CD4-positive, alpha-beta memory T cell (primary cell): Measurements from ENCODE around the gene COX6B1. TPM values are rescaled to one million over a fixed set of nuclear protein-coding genes. Genes with fewer than 3 reads are reported as not detected.
A peak's percentile ranks its signal among the peaks of the same experiment; 100 is the strongest.
"Not testable (repeated sequence)": the region's sequence is repeated elsewhere in the genome, so short reads cannot be mapped to it uniquely, and the experiment has no call there.

Experiments used
- CTCF ChIA-PET: fragments of 350-600 bp; sonication (Branson Sonifier 250); formaldehyde crosslinking; loops from one replicate; lab custom pipeline; 2021; ENCODE audit warnings: inconsistent platforms; ENCODE audit not compliant: partially characterized antibody; lab: Charles Lee
- POLR2A ChIA-PET: fragments of 350-600 bp; sonication (Branson Sonifier 250); formaldehyde crosslinking; loops from one replicate; lab custom pipeline; 2021; ENCODE audit not compliant: partially characterized antibody; lab: Charles Lee
- DNase-seq, 5 donors: peaks; one replicate each; pipeline versions ENCODE4 v3.0.0 to v3.0.0-alpha.2; 2020 to 2022; ENCODE audit warnings: mixed read lengths in 1 of 5
- H3K27ac ChIP-seq: one replicate; pipeline ENCODE4 v1.7.0; 2013; ENCODE audit warnings: low read depth, low read length
- H3K27me3 ChIP-seq: 2 replicates; pipeline ENCODE4 v1.7.0; 2013; ENCODE audit warnings: mild to moderate bottlenecking, low read length, moderate library complexity; ENCODE audit not compliant: insufficient read depth
- H3K36me3 ChIP-seq: 2 replicates; pipeline ENCODE4 v1.7.0; 2013; ENCODE audit warnings: mild to moderate bottlenecking, low read length, moderate library complexity; ENCODE audit not compliant: insufficient read depth
- H3K4me1 ChIP-seq: 2 replicates; pipeline ENCODE4 v1.7.0; 2013; ENCODE audit warnings: mild to moderate bottlenecking, low read length, moderate library complexity; ENCODE audit not compliant: insufficient read depth
- H3K4me3 ChIP-seq, 2 donors: one replicate each; pipeline ENCODE4 v1.7.0; 2013; ENCODE audit warnings: low read length in 2 of 2, mild to moderate bottlenecking in 1 of 2
- H3K9me3 ChIP-seq, 2 donors: one replicate each; pipeline ENCODE4 v1.7.0; 2013; ENCODE audit warnings: low read length in 2 of 2, control low read depth in 1 of 2; ENCODE audit not compliant: control insufficient read depth in 1 of 2
- H3K27ac Mint-ChIP-seq, 7 donors: one replicate each; pipeline ENCODE4 v1.8.0; 2020 to 2021; ENCODE audit warnings: mixed read lengths in 7 of 7, mild to moderate bottlenecking in 6 of 7, inconsistent platforms in 3 of 7, moderate library complexity in 3 of 7
- H3K27me3 Mint-ChIP-seq, 2 donors: one replicate each; pipeline ENCODE4 v1.8.0; 2020 to 2021; ENCODE audit warnings: mixed read lengths in 2 of 2
- H3K36me3 Mint-ChIP-seq, 2 donors: one replicate each; pipeline ENCODE4 v1.8.0; 2020 to 2021; ENCODE audit warnings: mixed read lengths in 2 of 2, inconsistent platforms in 1 of 2, mild to moderate bottlenecking in 1 of 2
- H3K4me1 Mint-ChIP-seq, 4 donors: one replicate each; pipeline ENCODE4 v1.8.0; 2020 to 2021; ENCODE audit warnings: mixed read lengths in 4 of 4, mild to moderate bottlenecking in 1 of 4
- H3K4me3 Mint-ChIP-seq, 8 donors: one replicate each; pipeline ENCODE4 v1.8.0; 2020 to 2021; ENCODE audit warnings: mixed read lengths in 8 of 8, mild to moderate bottlenecking in 7 of 8, moderate library complexity in 6 of 8, inconsistent platforms in 3 of 8
- H3K9me3 Mint-ChIP-seq, 8 donors: one replicate each; pipeline ENCODE4 v1.8.0; 2020 to 2021; ENCODE audit warnings: mixed read lengths in 8 of 8, mild to moderate bottlenecking in 5 of 8, inconsistent platforms in 3 of 8, moderate library complexity in 1 of 8
- intact Hi-C: fragments of 100-400 bp; cut with micrococcal nuclease; formaldehyde crosslinking; loops from one replicate; pipeline ENCODE4 v1.15.1; 2023
- polyA plus RNA-seq, 2 donors: library from polyadenylated mRNA; unstranded; fragments of 300-500 nt; fragmentation: Illumina TruSeq; gene quantifications; one replicate each; pipeline ENCODE4 v1.2.3, GENCODE V29; 2021
- total RNA-seq, 2 experiments: library from RNA; stranded (reverse); gene quantifications; one replicate each; pipeline ENCODE4 v1.2.3, GENCODE V29; 2021

Gene COX6B1
- total and polyA plus RNA-seq, 4 experiments from 2014 or later: 212 to 810 (median 498) TPM

GRCh38 chr19:35691106-35691505, 43.0 kb downstream of the COX6B1 start:
- H3K36me3 ChIP-seq, H3K9me3 Mint-ChIP-seq, DNase-seq, POLR2A ChIA-PET, H3K4me1 ChIP-seq, H3K9me3 ChIP-seq, H3K4me1 Mint-ChIP-seq, H3K27ac ChIP-seq, H3K27me3 ChIP-seq, intact Hi-C loops, H3K4me3 Mint-ChIP-seq, H3K4me3 ChIP-seq, H3K36me3 Mint-ChIP-seq, CTCF ChIA-PET, H3K27ac Mint-ChIP-seq, H3K27me3 Mint-ChIP-seq: not testable (repeated sequence)

DNA sequence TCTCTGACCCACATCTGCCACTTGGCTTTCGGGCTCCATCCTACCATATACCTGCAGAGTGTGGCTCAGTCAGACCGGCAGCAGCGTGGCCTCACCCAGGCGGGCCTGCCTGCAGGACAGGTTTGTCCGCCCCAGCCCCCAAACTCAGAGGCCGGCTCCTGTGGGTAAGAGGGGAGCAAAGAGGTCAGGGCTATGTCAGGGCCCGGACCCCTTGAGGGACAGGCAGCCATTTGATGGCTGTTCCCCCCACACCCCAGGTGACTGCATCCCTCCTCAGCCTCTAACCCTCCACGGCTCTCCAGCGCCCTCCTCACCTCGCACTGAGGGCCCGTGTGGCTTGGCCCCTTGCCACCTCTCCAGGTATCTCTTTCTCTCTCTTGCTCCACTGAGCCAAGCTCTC, 43.9 kb downstream of the COX6B1 start:
- Mint-ChIP-seq H3K27ac (no peak overlapping the region), H3K27me3 (no peaks in the 10 kb centered on the region), H3K4me3 (no peak overlapping the region), H3K9me3 (no peaks in the 10 kb centered on the region), H3K36me3 (no peaks in the 10 kb centered on the region), H3K4me1 (peaks cover 0 to 5% (median 2%) of the 10 kb centered on the region in 4 donors)
- no peaks in the 10 kb centered on the region for H3K9me3 ChIP-seq
- no peaks in the 10 kb centered on the region for H3K4me1 ChIP-seq
- no peak overlapping the region for H3K4me3 ChIP-seq
- ChIA-PET CTCF (interaction anchor here (0.6 to 4.1 kb wide), 19 partner anchors 10 to 239 kb away, joined by 3 to 54 read pairs (median 5); partner anchors contain the start of genes COX6B1, LIN37 and ZBTB32), POLR2A (no interaction called here)
- no peaks in the 10 kb centered on the region for H3K27me3 ChIP-seq
- no peak overlapping the region for H3K27ac ChIP-seq
- DNase-seq: no peak
- H3K36me3 ChIP-seq: no peaks in the 10 kb centered on the region
- intact Hi-C loops: no loop called here

DNA sequence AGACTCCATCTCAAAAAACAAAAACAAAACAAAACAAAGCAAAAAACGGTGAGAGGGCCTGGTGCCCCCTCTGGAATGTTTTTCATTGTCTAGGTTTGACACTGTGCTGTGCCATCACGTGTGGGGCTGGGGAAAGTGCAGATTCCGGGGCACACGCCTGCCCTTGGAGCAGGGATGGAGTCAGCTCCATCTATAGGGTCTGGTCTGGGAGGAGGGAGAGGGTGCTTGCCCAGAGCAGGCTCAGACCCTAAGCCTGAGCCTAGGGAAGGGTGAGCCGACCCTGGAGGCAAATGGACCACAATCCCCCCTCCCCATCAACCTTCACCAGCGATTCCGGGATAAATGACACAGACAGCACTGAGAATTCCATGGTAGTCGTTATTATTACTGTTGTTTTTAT, 45.3 kb downstream of the COX6B1 start:
- intact Hi-C loops: loop anchor here (1.0 kb wide), 6 partner anchors 9 to 238 kb away; partner anchors contain the start of gene ARHGAP33

GRCh38 chr19:35693835-35694599, 45.9 kb downstream of the COX6B1 start:
- intact Hi-C loops: loop anchor here (1.0 to 2.0 kb wide), 8 partner anchors 8 to 237 kb away; partner anchors contain the start of genes ARHGAP33 and LIN37
- Mint-ChIP-seq H3K9me3 (no peaks in the 10 kb centered on the region), H3K27ac (peak overlapping the region in 6 of 7 donors; percentile 4 to 75 (median 28)), H3K27me3 (no peaks in the 10 kb centered on the region), H3K4me1 (peaks cover 0 to 5% (median 2%) of the 10 kb centered on the region in 4 donors), H3K36me3 (no peaks in the 10 kb centered on the region), H3K4me3 (no peak overlapping the region)
- H3K27me3 ChIP-seq: no peaks in the 10 kb centered on the region
- no peaks in the 10 kb centered on the region for H3K9me3 ChIP-seq
- ChIA-PET CTCF (interaction anchor here (0.6 to 4.1 kb wide), 25 partner anchors 9 to 231 kb away, joined by 3 to 54 read pairs (median 4); partner anchors contain the start of genes APLP1, COX6B1 and LIN37), POLR2A (interaction anchor here (0.9 to 1.0 kb wide), 2 partner anchors 97 to 265 kb away, joined by 3 read pairs; no protein-coding TSS in a partner anchor)
- H3K4me1 ChIP-seq: no peaks in the 10 kb centered on the region
- H3K27ac ChIP-seq: no peak overlapping the region
- peak; percentile 87 to 89 (median 88) for DNase-seq
- H3K36me3 ChIP-seq: no peaks in the 10 kb centered on the region
- no peak overlapping the region for H3K4me3 ChIP-seq

More for the DNA sequence above, 45.3 kb downstream of the COX6B1 start:
- H3K36me3 Mint-ChIP-seq: no peaks in the 10 kb centered on the region
- Histone ChIP-seq H3K27ac (no peak overlapping the region), H3K4me1 (no peaks in the 10 kb centered on the region), H3K36me3 (no peaks in the 10 kb centered on the region), H3K27me3 (no peaks in the 10 kb centered on the region), H3K9me3 (no peaks in the 10 kb centered on the region), H3K4me3 (no peak overlapping the region)
- no peak for DNase-seq
- H3K4me3 Mint-ChIP-seq: peak overlapping the region in 1 of 8 donors; percentile 57
- H3K4me1 Mint-ChIP-seq: peaks cover 0 to 5% (median 2%) of the 10 kb centered on the region in 4 donors
- H3K9me3 Mint-ChIP-seq: no peaks in the 10 kb centered on the region
- ChIA-PET CTCF (interaction anchor here (0.7 to 4.1 kb wide), 17 partner anchors 9 to 238 kb away, joined by 3 to 54 read pairs (median 5); partner anchors contain the start of genes COX6B1, LIN37 and ZBTB32), POLR2A (interaction anchor here (0.9 kb wide), 1 partner anchor 51 kb away, joined by 3 read pairs; no protein-coding TSS in a partner anchor)
- H3K27me3 Mint-ChIP-seq: no peaks in the 10 kb centered on the region
- peak overlapping the region in 1 of 7 donors; percentile 16 for H3K27ac Mint-ChIP-seq

GRCh38 chr19:35695895-35696422, 47.8 kb downstream of the COX6B1 start:
- H3K9me3 ChIP-seq: no peaks in the 10 kb centered on the region
- H3K4me1 ChIP-seq: no peaks in the 10 kb centered on the region
- ChIA-PET POLR2A (interaction anchor here (0.9 kb wide), 1 partner anchor 47 kb away, joined by 3 read pairs; the partner anchor contains the start of gene IGFLR1), CTCF (interaction anchor here (1.0 to 4.1 kb wide), 9 partner anchors 9 to 124 kb away, joined by 3 to 54 read pairs (median 10); partner anchors contain the start of gene COX6B1)
- no peaks in the 10 kb centered on the region for H3K36me3 ChIP-seq
- peaks cover 0 to 5% (median 0%) of the 10 kb centered on the region in 4 donors for H3K4me1 Mint-ChIP-seq
- no peaks in the 10 kb centered on the region for H3K27me3 ChIP-seq
- H3K4me3 Mint-ChIP-seq: no peak overlapping the region
- intact Hi-C loops: loop anchor here (2.0 kb wide), 1 partner anchor 53 kb away; the partner anchor contains the start of gene LIN37
- no peak overlapping the region for H3K4me3 ChIP-seq
- no peaks in the 10 kb centered on the region for H3K27me3 Mint-ChIP-seq
- H3K27ac Mint-ChIP-seq: peak overlapping the region in 2 of 7 donors; percentile 10 to 12
- DNase-seq: no peak
- H3K27ac ChIP-seq: no peak overlapping the region
- H3K9me3 Mint-ChIP-seq: no peaks in the 10 kb centered on the region
- H3K36me3 Mint-ChIP-seq: no peaks in the 10 kb centered on the region

GRCh38 chr19:35696835-35697234, 48.7 kb downstream of the COX6B1 start:
- POLR2A ChIA-PET: interaction anchor here (0.7 to 0.9 kb wide), 2 partner anchors 46 to 1060 kb away, joined by 3 to 4 read pairs; partner anchors contain the start of gene IGFLR1
- intact Hi-C loops: no loop called here
- CTCF ChIA-PET: interaction anchor here (0.7 to 3.0 kb wide), 8 partner anchors 9 to 123 kb away, joined by 3 to 14 read pairs (median 4); partner anchors contain the start of gene COX6B1

More at GRCh38 chr19:35696835-35697234, 48.7 kb downstream of the COX6B1 start:
- H3K4me1 Mint-ChIP-seq: peaks cover 0 to 5% (median 0%) of the 10 kb centered on the region in 4 donors
- H3K4me1 ChIP-seq: peaks cover 4% of the 10 kb centered on the region
- no peaks in the 10 kb centered on the region for H3K9me3 ChIP-seq
- no peak overlapping the region for H3K27ac Mint-ChIP-seq
- no peak overlapping the region for H3K4me3 ChIP-seq
- no peaks in the 10 kb centered on the region for H3K27me3 Mint-ChIP-seq
- H3K4me3 Mint-ChIP-seq: no peak overlapping the region
- H3K9me3 Mint-ChIP-seq: no peaks in the 10 kb centered on the region
- DNase-seq: no peak
- H3K36me3 ChIP-seq: no peaks in the 10 kb centered on the region
- H3K36me3 Mint-ChIP-seq: no peaks in the 10 kb centered on the region
- no peak overlapping the region for H3K27ac ChIP-seq
- no peaks in the 10 kb centered on the region for H3K27me3 ChIP-seq
